PFSK-1 (cell line): ENCODE measurements around the gene DST.

ENCODE experiments used
- FOXP2 ChIP-seq: optimal IDR thresholded peaks from 2 replicates; pipeline ENCODE3; 2011; ENCODE audit warnings: borderline replicate concordance, control low read depth, inconsistent platforms; ENCODE audit not compliant: insufficient read depth; ENCODE audit errors: extremely low read length, extremely low read depth
- POLR2AphosphoS5 ChIP-seq: IDR thresholded peaks from 2 replicates; pipeline ENCODE4 v1.6.1; 2012; ENCODE audit warnings: low read depth, mild to moderate bottlenecking, control low read depth, low read length, moderate library complexity
- REST ChIP-seq, 2 experiments: IDR thresholded peaks; 2 replicates each; pipeline versions ENCODE4 v1.6.1 to v1.8.0; 2011 to 2012; ENCODE audit warnings: low read depth in 2 of 2, low read length in 2 of 2, control low read depth in 1 of 2, inconsistent platforms in 1 of 2, mild to moderate bottlenecking in 1 of 2, moderate library complexity in 1 of 2; ENCODE audit not compliant: insufficient read depth in 1 of 2
- SIN3A ChIP-seq: IDR thresholded peaks from 2 replicates; pipeline ENCODE4 v1.6.1; 2012; ENCODE audit warnings: mild to moderate bottlenecking, low read length, moderate library complexity, borderline replicate concordance; ENCODE audit not compliant: insufficient read depth
- TAF1 ChIP-seq: IDR thresholded peaks from 2 replicates; pipeline ENCODE4 v1.6.1; 2012; ENCODE audit warnings: low read length, control low read depth, borderline replicate concordance; ENCODE audit not compliant: insufficient read depth

GRCh38 chr6:56575736-56576135, 67.0 kb downstream of the DST start:
- TF ChIP-seq POLR2AphosphoS5 (no peak), FOXP2 (no peak), SIN3A (no peak), REST (IDR thresholded peaks at IDR 0.05; ENCODE audit: insufficient read depth in 1 of 2, low read depth in 2 of 2, low read length in 2 of 2) (no peak), TAF1 (no peak)
